K562 (cell line): ENCODE measurements around the gene MGP. TPM values are rescaled to one million over a fixed set of nuclear protein-coding genes. Genes with fewer than 3 reads are reported as not detected.

ENCODE experiments used
- ADNP ChIP-seq: fragments of 200-800 bp; sonication (Bioruptor generic); IDR thresholded peaks from 2 replicates; pipeline ENCODE4 v1.6.1; 2016; ENCODE audit warnings: missing genetic modification characterization, missing compliant biosample characterization
- ATF4 ChIP-seq: fragments of 450-650 bp; formaldehyde crosslinking; IDR thresholded peaks from 2 replicates; pipeline ENCODE4 v1.4.0; 2022; ENCODE audit warnings: mild to moderate bottlenecking, moderate library complexity
- CCAR2 ChIP-seq: fragments of 200-400 bp; formaldehyde crosslinking; IDR thresholded peaks from 2 replicates; pipeline ENCODE4 v1.6.1; 2017; ENCODE audit warnings: mild to moderate bottlenecking, low read depth, low read length
- COPS2 ChIP-seq: fragments of 450-650 bp; conservative IDR thresholded peaks from 2 replicates; pipeline ENCODE4 v1.6.1; 2016; ENCODE audit warnings: mild to moderate bottlenecking, moderate library complexity
- DPF2 ChIP-seq: fragments of 450-650 bp; IDR thresholded peaks from 2 replicates; pipeline ENCODE4 v1.6.1; 2016
- E2F8 ChIP-seq: fragments of 450-650 bp; IDR thresholded peaks from 2 replicates; pipeline ENCODE4 v1.7.1; 2018; ENCODE audit warnings: mild to moderate bottlenecking, low read depth; ENCODE audit not compliant: partially characterized antibody
- EGR1 ChIP-seq: fragments of 450-650 bp; conservative IDR thresholded peaks from 2 replicates; pipeline ENCODE4 v1.6.1; 2017; ENCODE audit warnings: mild to moderate bottlenecking
- EHMT2 ChIP-seq: fragments of 450-650 bp; IDR thresholded peaks from 2 replicates; pipeline ENCODE4 v1.6.1; 2018; ENCODE audit warnings: antibody characterized with exemption
- GTF2A2 ChIP-seq: IDR thresholded peaks from 2 replicates; pipeline ENCODE4 v1.6.1; 2016; ENCODE audit warnings: mild to moderate bottlenecking, missing genetic modification characterization, missing compliant biosample characterization
- HDAC8 ChIP-seq: fragments of 450-650 bp; IDR thresholded peaks from 2 replicates; pipeline ENCODE4 v1.6.1; 2016; ENCODE audit warnings: mild to moderate bottlenecking, missing genetic modification characterization, moderate library complexity, missing compliant biosample characterization
- HLTF ChIP-seq: fragments of 450-650 bp; IDR thresholded peaks from 2 replicates; pipeline ENCODE4 v1.6.1; 2016
- IRF2 ChIP-seq: sonication (generic); formaldehyde crosslinking; IDR thresholded peaks from 2 replicates; pipeline ENCODE4 v1.8.1; 2022; ENCODE audit warnings: mild to moderate bottlenecking, missing genetic modification reagents
- MCM2 ChIP-seq: fragments of 450-650 bp; IDR thresholded peaks from 2 replicates; pipeline ENCODE4 v1.6.1; 2017; ENCODE audit warnings: low read depth, mild to moderate bottlenecking
- MED1 ChIP-seq: sonication (generic); formaldehyde crosslinking; IDR thresholded peaks from 2 replicates; pipeline ENCODE4 v1.8.1; 2023; ENCODE audit warnings: missing genetic modification reagents, borderline replicate concordance
- MEF2A ChIP-seq: IDR thresholded peaks from 2 replicates; pipeline ENCODE4 v1.6.1; 2011; ENCODE audit warnings: low read depth, mild to moderate bottlenecking, low read length, moderate library complexity; ENCODE audit not compliant: control insufficient read depth
- MTA2 ChIP-seq: fragments of 450-650 bp; IDR thresholded peaks from 2 replicates; pipeline ENCODE4 v1.6.1; 2016; ENCODE audit warnings: low read depth
- NFYB ChIP-seq: IDR thresholded peaks from 2 replicates; pipeline ENCODE4 v1.6.1; 2011; ENCODE audit warnings: mild to moderate bottlenecking, moderate library complexity; ENCODE audit not compliant: insufficient read length; ENCODE audit errors: extremely low read depth
- OTX1 ChIP-seq: fragments of 450-650 bp; formaldehyde crosslinking; IDR thresholded peaks from 2 replicates; pipeline ENCODE4 v1.4.0; 2022; ENCODE audit warnings: mild to moderate bottlenecking
- PCBP1 ChIP-seq: fragments of 200-400 bp; formaldehyde crosslinking; IDR thresholded peaks from 2 replicates; pipeline ENCODE4 v1.6.1; 2018; ENCODE audit warnings: mild to moderate bottlenecking, low read depth, low read length; ENCODE audit not compliant: poor library complexity, severe bottlenecking
- PKNOX1 ChIP-seq: fragments of 450-650 bp; IDR thresholded peaks from 2 replicates; pipeline ENCODE4 v1.6.1; 2016
- PPARD ChIP-seq: fragments of 250-450 bp; sonication (Bioruptor Pico); IDR thresholded peaks from 2 replicates; pipeline ENCODE4 v1.8.0; 2022; ENCODE audit warnings: inconsistent platforms, mild to moderate bottlenecking, moderate library complexity
- RFX7 ChIP-seq: fragments of 250-450 bp; sonication (Bioruptor Pico); IDR thresholded peaks from 2 replicates; pipeline ENCODE4 v1.5.1; 2021; ENCODE audit warnings: mild to moderate bottlenecking
- SMAD4 ChIP-seq: fragments of 250-450 bp; sonication (Bioruptor Pico); conservative IDR thresholded peaks from 2 replicates; pipeline ENCODE4 v1.8.0; 2021; ENCODE audit warnings: inconsistent platforms, mild to moderate bottlenecking, moderate library complexity
- SMARCA4 ChIP-seq: fragments of 450-650 bp; IDR thresholded peaks from 2 replicates; pipeline ENCODE4 v1.6.1; 2016
- ZNF143 ChIP-seq: sonication (generic); formaldehyde crosslinking; IDR thresholded peaks from 2 replicates; pipeline ENCODE4 v1.9.0; 2022; ENCODE audit warnings: mild to moderate bottlenecking, missing genetic modification reagents
- ZNF717 ChIP-seq: fragments of 250-450 bp; sonication (Bioruptor Pico); IDR thresholded peaks from 2 replicates; pipeline ENCODE4 v1.5.0; 2021
- polyA plus RNA-seq, 8 experiments: library from polyadenylated mRNA; depleted of rRNA in 4 of 8; stranded (reverse) in 5 of 8; unstranded in 3 of 8; fragments of >200 nt; fragmentation: Nextera tagmentation in 2 of 8; fragmentation: Illumina TruSeq in 1 of 8; extraction: Ambion mirVana in 2 of 8; extraction: Trizol in 1 of 8; gene quantifications; 2 replicates each; pipeline versions ENCODE4 v1.2.1 to v1.2.3, GENCODE V29; 2011 to 2014; ENCODE audit warnings: inconsistent platforms in 1 of 8, missing spikeins in 1 of 8
- total RNA-seq, 7 experiments: library from RNA; depleted of rRNA in 6 of 7; stranded (reverse); fragments of >200 nt in 6 of 7; fragmentation: Illumina TruSeq in 2 of 7; extraction: Trizol in 2 of 7; gene quantifications; 2 replicates each; pipeline versions ENCODE4 v1.2.1 to v1.2.3, GENCODE V29; 2011 to 2021; ENCODE audit warnings: low replicate concordance in 1 of 7
- TF ChIP-seq, protein P1 (sequence below): fragments of 450-650 bp; IDR thresholded peaks from 2 replicates; pipeline ENCODE4 v1.6.1; 2016; ENCODE audit warnings: borderline replicate concordance

Gene MGP
- total and polyA plus RNA-seq, 9 of the 15 experiments (the other 6 are each of a cell fraction or from before 2014, with no cell fraction given), result 1.2 TPM; not detected in 8

GRCh38 chr12:14843425-14843887 is 42.2 kb downstream of the MGP start, which contains the start of gene ART4 (continued):
- TF ChIP-seq SMAD4, result peak; percentile 82
- peak; percentile 63 for TF ChIP-seq DPF2
- no peak for TF ChIP-seq ADNP
- no peak for TF ChIP-seq HDAC8 (tag)
- peak; percentile 42 for TF ChIP-seq PKNOX1
- TF ChIP-seq RFX7 (CRISPR knock-in tag), result no peak
- no peak for TF ChIP-seq MED1 (CRISPR knock-in tag)
- TF ChIP-seq MTA2, result peak; percentile 64
- TF ChIP-seq OTX1 (CRISPR knock-in tag), result no peak
- TF ChIP-seq HLTF, result no peak
- no peak for TF ChIP-seq MCM2
- TF ChIP-seq PPARD (CRISPR knock-in tag), result no peak
- no peak for TF ChIP-seq IRF2 (CRISPR knock-in tag)
- no peak for TF ChIP-seq GTF2A2 (tag)
- no peak for TF ChIP-seq ZNF143 (CRISPR knock-in tag)
- TF ChIP-seq CCAR2, result no peak
- TF ChIP-seq E2F8, result no peak
- TF ChIP-seq ATF4 (CRISPR knock-in tag), result no peak
- TF ChIP-seq, protein P1, sequence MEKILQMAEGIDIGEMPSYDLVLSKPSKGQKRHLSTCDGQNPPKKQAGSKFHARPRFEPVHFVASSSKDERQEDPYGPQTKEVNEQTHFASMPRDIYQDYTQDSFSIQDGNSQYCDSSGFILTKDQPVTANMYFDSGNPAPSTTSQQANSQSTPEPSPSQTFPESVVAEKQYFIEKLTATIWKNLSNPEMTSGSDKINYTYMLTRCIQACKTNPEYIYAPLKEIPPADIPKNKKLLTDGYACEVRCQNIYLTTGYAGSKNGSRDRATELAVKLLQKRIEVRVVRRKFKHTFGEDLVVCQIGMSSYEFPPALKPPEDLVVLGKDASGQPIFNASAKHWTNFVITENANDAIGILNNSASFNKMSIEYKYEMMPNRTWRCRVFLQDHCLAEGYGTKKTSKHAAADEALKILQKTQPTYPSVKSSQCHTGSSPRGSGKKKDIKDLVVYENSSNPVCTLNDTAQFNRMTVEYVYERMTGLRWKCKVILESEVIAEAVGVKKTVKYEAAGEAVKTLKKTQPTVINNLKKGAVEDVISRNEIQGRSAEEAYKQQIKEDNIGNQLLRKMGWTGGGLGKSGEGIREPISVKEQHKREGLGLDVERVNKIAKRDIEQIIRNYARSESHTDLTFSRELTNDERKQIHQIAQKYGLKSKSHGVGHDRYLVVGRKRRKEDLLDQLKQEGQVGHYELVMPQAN, result no peak
- no peak for TF ChIP-seq EGR1
- no peak for TF ChIP-seq PCBP1
- TF ChIP-seq MEF2A, result no peak
- TF ChIP-seq COPS2, result no peak
- 0 out of 2 replicates have a peak, but pooled peaks have one; percentile 15 for TF ChIP-seq EHMT2
- no peak for TF ChIP-seq ZNF717 (CRISPR knock-in tag)
- no peak for TF ChIP-seq NFYB
- TF ChIP-seq SMARCA4, result peak; percentile 63; the same call in 1 of the 2 replicates
